Measurements from ENCODE around the gene RFT1. TPM values are rescaled to one million over a fixed set of nuclear protein-coding genes. Genes with fewer than 3 reads are reported as not detected.

RFT1 gene
- total and polyA plus RNA-seq, 2 of the 13 experiments (the other 11 are each of a cell fraction or from before 2014, with no cell fraction given) = 23.2 to 37.0 TPM

- ChIA-PET POLR2A (no interaction called here), CTCF (ENCODE audit: low intra/inter-chr PET ratio, low total read pairs) (no interaction called here)
- Histone ChIP-seq H3K4me3 (replicated peaks in 1 of 3; ENCODE audit: insufficient read depth in 1 of 3, low read depth in 2 of 3, low read length in 3 of 3) (no peak overlapping the region), H2AFZ (ENCODE audit: low read length) (no peak overlapping the region), H3K36me3 (replicated peaks in 1 of 2; ENCODE audit: control insufficient read depth in 1 of 2, insufficient read depth in 2 of 2, low read length in 2 of 2) (no peaks in the 10 kb centered on the region), H3K4me2 (ENCODE audit: low read depth, low read length) (peak overlapping the region; percentile 31), H3K9ac (ENCODE audit: insufficient read depth, low read depth, low read length) (no peak overlapping the region), H3K79me2 (ENCODE audit: insufficient read depth, low read length) (peaks cover 50% of the 10 kb centered on the region), H3K9me3 (ENCODE audit: low read length) (no peaks in the 10 kb centered on the region), H4K20me1 (ENCODE audit: insufficient read depth, low read length) (peaks cover 24% of the 10 kb centered on the region), H3K4me1 (ENCODE audit: insufficient read depth, low read length) (peaks cover 76% of the 10 kb centered on the region), H3K27ac (ENCODE audit: extremely low read length, insufficient read depth, low read length) (no peak overlapping the region), H3K27me3 (ENCODE audit: control insufficient read depth in 1 of 2, insufficient read depth in 2 of 2, low read length in 2 of 2) (no peaks in the 10 kb centered on the region; a peak in 1 of 5 replicates)
- ATAC-seq (peak; percentile 75), FAIRE-seq (peak; percentile 73), DNase-seq (ENCODE audit: low spot score) (peak; percentile 72)
- in situ Hi-C loops (cut with HindIII; ENCODE audit: extremely low pct_ligation_motif_present, low pct_unique_long_range_greater_than_20kb) = no loop called here
- intact Hi-C loops (cut with micrococcal nuclease; ENCODE audit: unreplicated experiment) = loop anchor here (5.0 kb wide), 1 partner anchor 38 kb away; no protein-coding TSS in a partner anchor
- BruUV-seq (replicated peaks) = no TSS peak
- TF ChIP-seq RFX3 (CRISPR knock-in tag; IDR thresholded peaks at IDR 0.05) = no peak
- TF ChIP-seq NR1H2 (CRISPR knock-in tag; IDR thresholded peaks at IDR 0.05; ENCODE audit: borderline replicate concordance, low read depth) = no peak
- TF ChIP-seq, protein P1, sequence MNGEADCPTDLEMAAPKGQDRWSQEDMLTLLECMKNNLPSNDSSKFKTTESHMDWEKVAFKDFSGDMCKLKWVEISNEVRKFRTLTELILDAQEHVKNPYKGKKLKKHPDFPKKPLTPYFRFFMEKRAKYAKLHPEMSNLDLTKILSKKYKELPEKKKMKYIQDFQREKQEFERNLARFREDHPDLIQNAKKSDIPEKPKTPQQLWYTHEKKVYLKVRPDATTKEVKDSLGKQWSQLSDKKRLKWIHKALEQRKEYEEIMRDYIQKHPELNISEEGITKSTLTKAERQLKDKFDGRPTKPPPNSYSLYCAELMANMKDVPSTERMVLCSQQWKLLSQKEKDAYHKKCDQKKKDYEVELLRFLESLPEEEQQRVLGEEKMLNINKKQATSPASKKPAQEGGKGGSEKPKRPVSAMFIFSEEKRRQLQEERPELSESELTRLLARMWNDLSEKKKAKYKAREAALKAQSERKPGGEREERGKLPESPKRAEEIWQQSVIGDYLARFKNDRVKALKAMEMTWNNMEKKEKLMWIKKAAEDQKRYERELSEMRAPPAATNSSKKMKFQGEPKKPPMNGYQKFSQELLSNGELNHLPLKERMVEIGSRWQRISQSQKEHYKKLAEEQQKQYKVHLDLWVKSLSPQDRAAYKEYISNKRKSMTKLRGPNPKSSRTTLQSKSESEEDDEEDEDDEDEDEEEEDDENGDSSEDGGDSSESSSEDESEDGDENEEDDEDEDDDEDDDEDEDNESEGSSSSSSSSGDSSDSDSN (CRISPR knock-in tag; IDR thresholded peaks at IDR 0.05) = no peak
- TF ChIP-seq MIXL1 (CRISPR knock-in tag; IDR thresholded peaks at IDR 0.05) = no peak
- TF ChIP-seq, protein P2, sequence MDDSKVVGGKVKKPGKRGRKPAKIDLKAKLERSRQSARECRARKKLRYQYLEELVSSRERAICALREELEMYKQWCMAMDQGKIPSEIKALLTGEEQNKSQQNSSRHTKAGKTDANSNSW (CRISPR knock-in tag; IDR thresholded peaks at IDR 0.05; ENCODE audit: borderline replicate concordance) = no peak
- TF ChIP-seq, protein P3, sequence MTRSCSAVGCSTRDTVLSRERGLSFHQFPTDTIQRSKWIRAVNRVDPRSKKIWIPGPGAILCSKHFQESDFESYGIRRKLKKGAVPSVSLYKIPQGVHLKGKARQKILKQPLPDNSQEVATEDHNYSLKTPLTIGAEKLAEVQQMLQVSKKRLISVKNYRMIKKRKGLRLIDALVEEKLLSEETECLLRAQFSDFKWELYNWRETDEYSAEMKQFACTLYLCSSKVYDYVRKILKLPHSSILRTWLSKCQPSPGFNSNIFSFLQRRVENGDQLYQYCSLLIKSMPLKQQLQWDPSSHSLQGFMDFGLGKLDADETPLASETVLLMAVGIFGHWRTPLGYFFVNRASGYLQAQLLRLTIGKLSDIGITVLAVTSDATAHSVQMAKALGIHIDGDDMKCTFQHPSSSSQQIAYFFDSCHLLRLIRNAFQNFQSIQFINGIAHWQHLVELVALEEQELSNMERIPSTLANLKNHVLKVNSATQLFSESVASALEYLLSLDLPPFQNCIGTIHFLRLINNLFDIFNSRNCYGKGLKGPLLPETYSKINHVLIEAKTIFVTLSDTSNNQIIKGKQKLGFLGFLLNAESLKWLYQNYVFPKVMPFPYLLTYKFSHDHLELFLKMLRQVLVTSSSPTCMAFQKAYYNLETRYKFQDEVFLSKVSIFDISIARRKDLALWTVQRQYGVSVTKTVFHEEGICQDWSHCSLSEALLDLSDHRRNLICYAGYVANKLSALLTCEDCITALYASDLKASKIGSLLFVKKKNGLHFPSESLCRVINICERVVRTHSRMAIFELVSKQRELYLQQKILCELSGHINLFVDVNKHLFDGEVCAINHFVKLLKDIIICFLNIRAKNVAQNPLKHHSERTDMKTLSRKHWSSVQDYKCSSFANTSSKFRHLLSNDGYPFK (CRISPR knock-in tag; IDR thresholded peaks at IDR 0.05; ENCODE audit: borderline replicate concordance) = no peak
- no peak for TF ChIP-seq ZNF160 (CRISPR knock-in tag; IDR thresholded peaks at IDR 0.05)
- TF ChIP-seq YEATS2 (CRISPR knock-in tag; IDR thresholded peaks at IDR 0.05; ENCODE audit: borderline replicate concordance) = no peak
- TF ChIP-seq ZNF296 (CRISPR knock-in tag; conservative IDR thresholded peaks at IDR 0.05) = no peak
- TF ChIP-seq SAP130 (CRISPR knock-in tag; IDR thresholded peaks at IDR 0.05; ENCODE audit: low read depth) = 0 out of 2 replicates have a peak, but pooled peaks have one; percentile 41
- no peak for TF ChIP-seq KLF16 (CRISPR knock-in tag; IDR thresholded peaks at IDR 0.05)
- TF ChIP-seq, protein P4, sequence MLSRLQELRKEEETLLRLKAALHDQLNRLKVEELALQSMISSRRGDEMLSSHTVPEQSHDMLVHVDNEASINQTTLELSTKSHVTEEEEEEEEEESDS (CRISPR knock-in tag; IDR thresholded peaks at IDR 0.05; ENCODE audit: borderline replicate concordance) = no peak
- no peak for TF ChIP-seq GZF1 (CRISPR knock-in tag; IDR thresholded peaks at IDR 0.05)
- TF ChIP-seq ZNF549 (CRISPR knock-in tag; IDR thresholded peaks at IDR 0.05) = no peak
- no peak for TF ChIP-seq ATF7-NPFF (CRISPR knock-in tag; IDR thresholded peaks at IDR 0.05; ENCODE audit: low read depth)
- no peak for TF ChIP-seq ZBTB20 (CRISPR knock-in tag; IDR thresholded peaks at IDR 0.05; ENCODE audit: borderline replicate concordance, low read depth)
- no peak for TF ChIP-seq ZNF597 (CRISPR knock-in tag; IDR thresholded peaks at IDR 0.05)
- TF ChIP-seq RBFOX2 (IDR thresholded peaks at IDR 0.05; ENCODE audit: low read depth, low read length) = no peak
- 0 out of 2 replicates have a peak, but pooled peaks have one; percentile 23 for TF ChIP-seq FOXA3 (CRISPR knock-in tag; IDR thresholded peaks at IDR 0.05)
- no peak for TF ChIP-seq AGO2 (optimal IDR thresholded peaks at IDR 0.05; ENCODE audit: low read depth, low read length)
Measured at GRCh38 chr3:53040351-53040820, 89.8 kb downstream of the RFT1 start.
